ENCODE measurements around the gene OR2L3.

OR2L3 gene

DNA sequence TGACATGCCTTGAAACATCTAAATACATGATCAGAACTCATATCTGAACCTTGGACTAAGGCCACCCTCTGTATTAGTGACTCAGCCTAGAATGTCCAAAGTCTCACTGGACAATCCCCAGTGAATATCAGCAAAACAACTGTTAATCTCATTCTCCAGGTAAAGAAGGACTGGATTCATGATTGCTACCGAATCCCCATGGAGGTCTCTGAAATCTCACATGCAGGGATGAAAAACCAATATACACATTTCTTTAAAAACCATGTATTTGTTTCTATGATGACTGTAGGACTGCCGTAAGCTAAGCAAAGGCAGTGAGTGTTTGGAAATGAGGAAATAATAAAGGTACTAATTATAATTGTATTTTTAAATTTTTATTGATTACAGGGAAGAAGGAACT lies at the start of gene OR2L3:
TSS of gene OR2L3 (plus strand) at position 301 of the 400 bp plus-strand sequence. CDS start 13,846 bp downstream, outside the sequence.
- no peak within 1 kb of the TSS for H3K9ac ChIP-seq (ENCODE audit: low read depth, low read length)
- H3K36me3 ChIP-seq (ENCODE audit: insufficient read depth, low read depth, low read length), result no peaks in the 10 kb centered on the region
- H3K4me1 ChIP-seq (ENCODE audit: insufficient read depth, low read length), result no peaks in the 10 kb centered on the region
- H3K27me3 ChIP-seq (ENCODE audit: insufficient read depth, low read length), result no peaks in the 10 kb centered on the region
- peaks cover 79% of the 10 kb centered on the region for H3K9me3 ChIP-seq (ENCODE audit: insufficient read depth, low read depth, low read length)
- H3K4me3 ChIP-seq (ENCODE audit: low read length), result no peak within 1 kb of the TSS; the same call in 1 of the 2 replicates
- H3K27ac ChIP-seq (ENCODE audit: low read length), result no peak within 1 kb of the TSS

DNA sequence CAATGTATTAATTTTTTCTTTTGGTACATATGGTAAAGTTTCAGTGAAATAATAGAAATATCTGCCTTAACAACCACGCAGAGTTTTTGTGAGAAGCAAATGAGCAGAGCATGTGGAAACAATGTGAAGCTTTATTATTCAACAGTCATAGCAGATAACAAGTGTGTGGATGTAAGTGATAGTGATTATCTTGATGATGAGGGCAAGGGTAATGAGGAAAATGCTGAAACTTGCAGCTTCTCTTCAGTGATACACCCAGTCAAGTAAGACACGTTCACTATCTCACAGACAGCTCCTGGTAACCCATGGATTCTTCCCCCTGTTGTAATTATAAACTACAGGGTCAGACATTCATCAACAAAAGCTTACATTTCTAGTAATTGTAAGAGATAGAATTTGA lies 47.8 kb upstream of the OR2L3 start:
- no peaks in the 10 kb centered on the region for H3K27me3 ChIP-seq (ENCODE audit: insufficient read depth, low read length)
- H3K4me1 ChIP-seq (ENCODE audit: insufficient read depth, low read length), result no peaks in the 10 kb centered on the region
- no peak overlapping the region for H3K9ac ChIP-seq (ENCODE audit: low read depth, low read length)
- H3K27ac ChIP-seq (ENCODE audit: low read length), result no peak overlapping the region
- no peak overlapping the region for H3K4me3 ChIP-seq (ENCODE audit: low read length)
- H3K36me3 ChIP-seq (ENCODE audit: insufficient read depth, low read depth, low read length), result no peaks in the 10 kb centered on the region
- H3K9me3 ChIP-seq (ENCODE audit: insufficient read depth, low read depth, low read length), result peaks cover 88% of the 10 kb centered on the region

- Histone ChIP-seq H3K9me3 (ENCODE audit: insufficient read depth, low read depth, low read length) (peaks cover 90% of the 10 kb centered on the region), H3K9ac (ENCODE audit: low read depth, low read length) (no peak overlapping the region), H3K36me3 (ENCODE audit: insufficient read depth, low read depth, low read length) (no peaks in the 10 kb centered on the region), H3K27ac (ENCODE audit: low read length) (no peak overlapping the region), H3K4me1 (ENCODE audit: insufficient read depth, low read length) (no peaks in the 10 kb centered on the region), H3K4me3 (ENCODE audit: low read length) (no peak overlapping the region), H3K27me3 (ENCODE audit: insufficient read depth, low read length) (no peaks in the 10 kb centered on the region)
These were observed 46.5 kb upstream of the OR2L3 start for GRCh38 chr1:248000169-248000568.

DNA sequence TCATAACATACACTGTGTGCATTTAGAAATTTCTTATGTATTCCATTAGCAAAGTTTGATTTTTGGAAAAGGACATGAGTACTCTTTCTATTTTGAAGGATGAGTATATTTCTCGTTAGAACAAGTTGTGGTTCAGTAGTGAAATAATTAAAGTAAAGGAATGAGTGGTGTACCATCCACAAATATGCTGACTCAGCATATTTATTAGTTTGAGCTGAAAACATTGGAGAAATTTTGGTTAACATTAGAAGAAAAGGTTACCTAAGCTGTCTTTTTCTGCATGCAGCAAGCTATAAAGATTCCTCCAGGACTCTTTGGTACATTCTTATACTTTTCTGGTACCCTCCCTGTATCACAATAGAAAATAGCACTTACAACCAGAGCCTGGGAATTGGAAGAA lies 38.9 kb upstream of the OR2L3 start:
- H3K36me3 ChIP-seq (ENCODE audit: insufficient read depth, low read depth, low read length), result no peaks in the 10 kb centered on the region
- no peaks in the 10 kb centered on the region for H3K4me1 ChIP-seq (ENCODE audit: insufficient read depth, low read length)
- peaks cover 94% of the 10 kb centered on the region for H3K9me3 ChIP-seq (ENCODE audit: insufficient read depth, low read depth, low read length)
- no peak overlapping the region for H3K9ac ChIP-seq (ENCODE audit: low read depth, low read length)
- no peaks in the 10 kb centered on the region for H3K27me3 ChIP-seq (ENCODE audit: insufficient read depth, low read length)
- H3K4me3 ChIP-seq (ENCODE audit: low read length), result no peak overlapping the region
- no peak overlapping the region for H3K27ac ChIP-seq (ENCODE audit: low read length)

DNA sequence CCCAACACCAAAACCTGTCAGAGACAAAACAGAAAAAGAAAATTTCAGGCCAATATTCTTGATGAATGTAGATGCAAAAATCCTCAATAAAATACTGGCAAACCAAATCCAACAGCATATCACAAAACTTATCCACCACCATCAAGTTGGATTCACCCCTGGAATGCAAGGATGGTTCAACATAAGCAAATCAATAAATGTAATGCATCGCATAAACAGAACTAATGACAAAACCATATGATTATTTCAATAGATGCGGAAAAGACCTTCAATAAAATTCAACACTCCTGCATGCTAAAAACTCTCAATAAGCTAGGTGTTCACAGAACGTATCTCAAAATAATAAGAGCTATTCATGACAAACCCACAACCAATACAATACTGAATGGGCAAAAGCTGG lies 37.0 kb upstream of the OR2L3 start:
- Histone ChIP-seq H3K36me3 (ENCODE audit: insufficient read depth, low read depth, low read length) (no peaks in the 10 kb centered on the region), H3K4me3 (ENCODE audit: low read length) (no peak overlapping the region), H3K9me3 (ENCODE audit: insufficient read depth, low read depth, low read length) (peaks cover 92% of the 10 kb centered on the region), H3K9ac (ENCODE audit: low read depth, low read length) (no peak overlapping the region), H3K27me3 (ENCODE audit: insufficient read depth, low read length) (no peaks in the 10 kb centered on the region), H3K27ac (ENCODE audit: low read length) (no peak overlapping the region), H3K4me1 (ENCODE audit: insufficient read depth, low read length) (no peaks in the 10 kb centered on the region)

DNA sequence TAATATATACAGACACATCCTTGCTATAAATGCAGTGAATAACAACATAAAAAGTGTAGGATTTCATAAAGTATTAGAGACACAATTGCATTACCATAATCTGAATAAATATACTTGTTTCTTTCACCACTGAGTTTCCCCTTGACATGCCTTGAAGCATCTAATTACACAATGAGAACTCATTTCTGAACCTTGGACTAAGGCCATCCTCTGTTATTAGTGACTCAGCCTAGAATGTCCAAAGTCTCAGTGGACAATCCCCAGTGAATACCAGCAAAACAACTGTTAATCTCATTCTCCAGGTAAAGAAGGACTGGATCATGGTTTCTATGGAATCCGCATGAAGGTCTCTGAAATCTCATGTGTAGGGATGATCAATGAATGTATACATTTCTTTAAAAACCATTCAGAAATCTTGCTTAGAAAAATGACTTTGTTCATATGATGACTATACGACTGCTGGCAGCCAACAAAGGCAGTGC lies 33.4 kb upstream of the OR2L3 start, which contains the start of gene OR2L5:
TSS of gene OR2L5 (plus strand) at position 432 of the 482 bp plus-strand sequence. CDS start 8,288 bp downstream, outside the sequence.
- Histone ChIP-seq H3K27ac (ENCODE audit: low read length) (no peak within 1 kb of the TSS), H3K4me1 (ENCODE audit: insufficient read depth, low read length) (no peaks in the 10 kb centered on the region), H3K9me3 (ENCODE audit: insufficient read depth, low read depth, low read length) (peaks cover 88% of the 10 kb centered on the region), H3K4me3 (ENCODE audit: low read length) (no peak within 1 kb of the TSS; the same call in 1 of the 2 replicates), H3K27me3 (ENCODE audit: insufficient read depth, low read length) (no peaks in the 10 kb centered on the region), H3K36me3 (ENCODE audit: insufficient read depth, low read depth, low read length) (no peaks in the 10 kb centered on the region), H3K9ac (ENCODE audit: low read depth, low read length) (no peak within 1 kb of the TSS)

- H3K27me3 ChIP-seq (ENCODE audit: insufficient read depth, low read length), result no peaks in the 10 kb centered on the region
- H3K4me3 ChIP-seq (ENCODE audit: low read length), result no peak overlapping the region
- H3K36me3 ChIP-seq (ENCODE audit: insufficient read depth, low read depth, low read length), result no peaks in the 10 kb centered on the region
- no peak overlapping the region for H3K9ac ChIP-seq (ENCODE audit: low read depth, low read length)
- H3K9me3 ChIP-seq (ENCODE audit: insufficient read depth, low read depth, low read length), result peaks cover 88% of the 10 kb centered on the region
- H3K4me1 ChIP-seq (ENCODE audit: insufficient read depth, low read length), result no peaks in the 10 kb centered on the region
- H3K27ac ChIP-seq (ENCODE audit: low read length), result no peak overlapping the region
These were observed 30.8 kb upstream of the OR2L3 start for GRCh38 chr1:248015803-248016202.

GRCh38 chr1:248029770-248030169 lies 16.9 kb upstream of the OR2L3 start, which contains the start of gene OR2L2:
Gene OR2L2, plus strand, starts transcription at chr1:248030070. Its CDS starts 8,198 bp downstream, at chr1:248038268.
- Histone ChIP-seq H3K9me3 (ENCODE audit: insufficient read depth, low read depth, low read length) (peaks cover 78% of the 10 kb centered on the region), H3K4me1 (ENCODE audit: insufficient read depth, low read length) (no peaks in the 10 kb centered on the region), H3K4me3 (ENCODE audit: low read length) (no peak within 1 kb of the TSS), H3K36me3 (ENCODE audit: insufficient read depth, low read depth, low read length) (no peaks in the 10 kb centered on the region), H3K9ac (ENCODE audit: low read depth, low read length) (no peak within 1 kb of the TSS), H3K27ac (ENCODE audit: low read length) (no peak within 1 kb of the TSS), H3K27me3 (ENCODE audit: insufficient read depth, low read length) (no peaks in the 10 kb centered on the region)

DNA sequence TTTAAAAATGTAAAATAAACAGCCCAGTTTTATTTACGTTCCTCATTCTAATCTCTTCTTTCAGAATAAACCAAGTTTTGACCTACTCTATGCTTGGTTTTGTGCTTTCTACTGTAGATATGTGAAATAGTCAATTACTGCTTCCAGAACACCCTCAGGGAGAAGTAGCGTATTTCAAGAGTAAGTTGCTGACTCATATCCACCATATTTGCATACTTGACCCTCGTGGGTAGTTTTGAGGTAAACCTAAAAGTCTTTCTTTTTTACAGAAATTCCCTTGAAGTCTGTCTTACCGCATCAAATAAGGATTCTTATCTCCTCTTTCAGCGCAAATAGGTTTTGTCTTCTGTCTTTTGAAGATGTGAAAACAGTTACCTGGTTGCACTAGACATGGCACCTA lies 1.4 kb upstream of the OR2L3 start:
- no peaks in the 10 kb centered on the region for H3K4me1 ChIP-seq (ENCODE audit: insufficient read depth, low read length)
- no peaks in the 10 kb centered on the region for H3K36me3 ChIP-seq (ENCODE audit: insufficient read depth, low read depth, low read length)
- no peak overlapping the region for H3K4me3 ChIP-seq (ENCODE audit: low read length)
- no peak overlapping the region for H3K27ac ChIP-seq (ENCODE audit: low read length)
- H3K27me3 ChIP-seq (ENCODE audit: insufficient read depth, low read length), result no peaks in the 10 kb centered on the region
- H3K9ac ChIP-seq (ENCODE audit: low read depth, low read length), result no peak overlapping the region
- H3K9me3 ChIP-seq (ENCODE audit: insufficient read depth, low read depth, low read length), result peaks cover 78% of the 10 kb centered on the region

- no peak overlapping the region; the same call in 1 of the 2 replicates for H3K4me3 ChIP-seq (ENCODE audit: low read length)
- peaks cover 82% of the 10 kb centered on the region for H3K9me3 ChIP-seq (ENCODE audit: insufficient read depth, low read depth, low read length)
- H3K27me3 ChIP-seq (ENCODE audit: insufficient read depth, low read length), result no peaks in the 10 kb centered on the region
- no peak overlapping the region for H3K27ac ChIP-seq (ENCODE audit: low read length)
- no peak overlapping the region for H3K9ac ChIP-seq (ENCODE audit: low read depth, low read length)
- no peaks in the 10 kb centered on the region for H3K36me3 ChIP-seq (ENCODE audit: insufficient read depth, low read depth, low read length)
- H3K4me1 ChIP-seq (ENCODE audit: insufficient read depth, low read length), result no peaks in the 10 kb centered on the region
These were observed 372 bp downstream of the OR2L3 start for GRCh38 chr1:248047008-248047407.

DNA sequence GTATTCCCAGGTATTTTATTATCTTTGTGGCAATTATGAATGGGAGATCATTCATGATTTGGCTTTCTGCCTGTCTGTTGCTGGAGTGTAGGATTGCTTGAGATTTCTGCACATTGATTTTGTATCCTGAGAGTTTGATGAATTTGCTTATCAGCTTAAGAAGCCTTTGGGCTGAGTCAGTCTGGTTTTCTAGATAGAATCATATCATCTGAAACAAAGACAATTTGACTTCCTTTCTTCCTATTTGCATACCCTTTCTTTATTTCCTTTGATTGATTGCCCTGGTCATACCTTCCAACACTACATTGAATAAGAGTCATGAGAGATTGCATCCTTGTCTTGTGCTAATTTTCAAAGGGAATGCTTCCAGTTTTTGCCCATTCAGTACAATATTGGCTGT lies 8.0 kb downstream of the OR2L3 start:
- H3K27ac ChIP-seq (ENCODE audit: low read length), result no peak overlapping the region
- peaks cover 82% of the 10 kb centered on the region for H3K9me3 ChIP-seq (ENCODE audit: insufficient read depth, low read depth, low read length)
- H3K36me3 ChIP-seq (ENCODE audit: insufficient read depth, low read depth, low read length), result no peaks in the 10 kb centered on the region
- H3K9ac ChIP-seq (ENCODE audit: low read depth, low read length), result no peak overlapping the region
- H3K4me1 ChIP-seq (ENCODE audit: insufficient read depth, low read length), result no peaks in the 10 kb centered on the region
- no peak overlapping the region for H3K4me3 ChIP-seq (ENCODE audit: low read length)
- no peaks in the 10 kb centered on the region for H3K27me3 ChIP-seq (ENCODE audit: insufficient read depth, low read length)

- Histone ChIP-seq H3K9me3 (ENCODE audit: insufficient read depth, low read depth, low read length) (peaks cover 82% of the 10 kb centered on the region), H3K9ac (ENCODE audit: low read depth, low read length) (no peak overlapping the region)
These were observed 8.6 kb downstream of the OR2L3 start for GRCh38 chr1:248055261-248055660.

More at GRCh38 chr1:248055261-248055660, 8.6 kb downstream of the OR2L3 start:
- no peaks in the 10 kb centered on the region for H3K36me3 ChIP-seq (ENCODE audit: insufficient read depth, low read depth, low read length)
- H3K27ac ChIP-seq (ENCODE audit: low read length), result no peak overlapping the region
- no peaks in the 10 kb centered on the region for H3K27me3 ChIP-seq (ENCODE audit: insufficient read depth, low read length)
- no peak overlapping the region for H3K4me3 ChIP-seq (ENCODE audit: low read length)
- no peaks in the 10 kb centered on the region for H3K4me1 ChIP-seq (ENCODE audit: insufficient read depth, low read length)
